ENCODE measurements around the gene ATP1B4.

Gene ATP1B4

GRCh38 chrX:120318411-120318810 is 43.5 kb upstream of the ATP1B4 start:
- Histone ChIP-seq H3K4me2 (ENCODE audit: low read depth, low read length, poor library complexity, severe bottlenecking) (no peak overlapping the region), H4K20me1 (ENCODE audit: low read depth, low read length) (no peaks in the 10 kb centered on the region), H3K27ac (ENCODE audit: low read depth, low read length) (no peak overlapping the region), H3F3A (ENCODE audit: insufficient read depth) (no peaks in the 10 kb centered on the region), H3K4me3 (ENCODE audit: insufficient read depth, low read length, poor library complexity, severe bottlenecking) (no peak overlapping the region), H3K9ac (ENCODE audit: low read length) (no peak overlapping the region), H2AFZ (ENCODE audit: low read depth, low read length, severe bottlenecking) (no peak overlapping the region), H3K9me3 (ENCODE audit: insufficient read depth, low read length) (no peaks in the 10 kb centered on the region), H3K27me3 (ENCODE audit: low read length) (no peaks in the 10 kb centered on the region), H3K36me3 (ENCODE audit: low read length) (no peaks in the 10 kb centered on the region), H3K79me2 (ENCODE audit: insufficient read depth, low read length) (no peaks in the 10 kb centered on the region), H3K9me2 (replicated peaks; ENCODE audit: insufficient read depth, low read length) (no peaks in the 10 kb centered on the region)
- TF ChIP-seq CTCF (IDR thresholded peaks at IDR 0.05; ENCODE audit: insufficient read depth, low read length, poor library complexity, severe bottlenecking) (no peak), EZH2phosphoT487 (conservative IDR thresholded peaks at IDR 0.05; ENCODE audit: low read length) (no peak)

DNA sequence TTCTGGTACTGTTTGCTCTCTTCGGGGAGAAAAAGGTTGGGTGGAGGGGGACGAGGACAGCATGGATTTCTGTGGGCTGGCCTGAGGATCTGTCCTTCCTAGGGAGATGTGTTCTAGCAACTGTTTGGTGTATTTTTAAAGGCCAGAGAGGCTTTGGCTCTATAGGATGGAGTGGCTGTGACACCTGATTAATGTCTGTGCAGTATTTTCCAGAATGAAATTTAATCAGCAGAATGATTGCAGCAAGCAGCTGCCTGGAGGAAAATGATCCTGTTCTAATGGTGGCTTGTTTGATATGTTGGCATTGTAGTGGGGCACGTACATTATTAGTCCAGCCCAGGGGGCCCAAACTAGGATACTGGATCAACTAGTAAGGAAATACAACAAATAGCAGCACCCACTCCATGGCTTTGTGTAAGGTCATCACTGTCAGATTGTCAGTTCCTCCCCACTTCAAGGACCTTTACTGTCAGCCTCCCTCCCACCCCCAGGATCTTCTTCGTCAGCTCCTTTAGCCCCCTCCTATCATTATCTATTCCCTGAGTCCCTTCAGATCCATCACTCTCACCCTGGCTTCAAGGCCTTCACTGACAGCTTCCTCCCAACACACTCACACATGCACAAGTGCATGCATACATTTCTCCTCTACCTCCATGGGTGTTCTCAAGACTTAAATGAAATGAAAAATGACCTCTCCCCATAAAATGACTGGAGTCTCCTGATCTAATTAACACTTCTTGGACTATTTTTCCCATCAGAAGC is 40.2 kb upstream of the ATP1B4 start:
- no peaks in the 10 kb centered on the region for H3K9me2 ChIP-seq (replicated peaks; ENCODE audit: insufficient read depth, low read length)

DNA sequence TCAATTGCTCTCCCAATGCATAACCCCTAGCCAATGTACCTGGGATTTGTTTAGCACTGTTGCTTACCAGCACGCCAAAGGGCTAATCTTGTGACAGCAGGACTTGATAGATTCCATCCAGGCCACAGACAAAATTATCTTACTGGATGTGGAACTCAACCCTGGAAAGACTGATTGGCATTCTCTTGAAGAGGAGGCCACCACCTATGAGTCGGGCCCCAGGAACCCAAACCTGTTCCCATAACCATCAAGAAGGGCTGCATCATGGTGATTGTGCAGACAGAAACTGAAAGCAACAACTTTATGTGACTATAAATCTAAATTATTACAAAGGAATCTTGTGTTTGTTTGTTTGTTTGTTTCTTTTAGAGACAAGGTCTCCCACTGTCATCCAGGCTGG is 30.8 kb upstream of the ATP1B4 start:
- Histone ChIP-seq H3F3A (ENCODE audit: insufficient read depth) (no peaks in the 10 kb centered on the region), H3K4me3 (ENCODE audit: insufficient read depth, low read length, poor library complexity, severe bottlenecking) (no peak overlapping the region), H3K79me2 (ENCODE audit: insufficient read depth, low read length) (no peaks in the 10 kb centered on the region), H3K27ac (ENCODE audit: low read depth, low read length) (no peak overlapping the region), H3K36me3 (ENCODE audit: low read length) (no peaks in the 10 kb centered on the region), H3K9ac (ENCODE audit: low read length) (no peak overlapping the region), H3K4me2 (ENCODE audit: low read depth, low read length, poor library complexity, severe bottlenecking) (no peak overlapping the region), H2AFZ (ENCODE audit: low read depth, low read length, severe bottlenecking) (no peak overlapping the region), H3K9me3 (ENCODE audit: insufficient read depth, low read length) (no peaks in the 10 kb centered on the region), H3K9me2 (replicated peaks; ENCODE audit: insufficient read depth, low read length) (no peaks in the 10 kb centered on the region), H4K20me1 (ENCODE audit: low read depth, low read length) (no peaks in the 10 kb centered on the region), H3K27me3 (ENCODE audit: low read length) (no peaks in the 10 kb centered on the region)
- TF ChIP-seq EZH2phosphoT487 (conservative IDR thresholded peaks at IDR 0.05; ENCODE audit: low read length) (no peak), CTCF (IDR thresholded peaks at IDR 0.05; ENCODE audit: insufficient read depth, low read length, poor library complexity, severe bottlenecking) (no peak)

More for the DNA sequence above, 40.2 kb upstream of the ATP1B4 start:
- Histone ChIP-seq H4K20me1 (ENCODE audit: low read depth, low read length) (no peaks in the 10 kb centered on the region), H3K79me2 (ENCODE audit: insufficient read depth, low read length) (no peaks in the 10 kb centered on the region), H3K9me3 (ENCODE audit: insufficient read depth, low read length) (no peaks in the 10 kb centered on the region), H3K9ac (ENCODE audit: low read length) (no peak overlapping the region), H2AFZ (ENCODE audit: low read depth, low read length, severe bottlenecking) (no peak overlapping the region), H3K36me3 (ENCODE audit: low read length) (no peaks in the 10 kb centered on the region), H3K4me3 (ENCODE audit: insufficient read depth, low read length, poor library complexity, severe bottlenecking) (no peak overlapping the region), H3F3A (ENCODE audit: insufficient read depth) (no peaks in the 10 kb centered on the region), H3K4me2 (ENCODE audit: low read depth, low read length, poor library complexity, severe bottlenecking) (no peak overlapping the region), H3K27me3 (ENCODE audit: low read length) (no peaks in the 10 kb centered on the region), H3K27ac (ENCODE audit: low read depth, low read length) (no peak overlapping the region)
- no peak for TF ChIP-seq CTCF (IDR thresholded peaks at IDR 0.05; ENCODE audit: insufficient read depth, low read length, poor library complexity, severe bottlenecking)
- TF ChIP-seq EZH2phosphoT487 (conservative IDR thresholded peaks at IDR 0.05; ENCODE audit: low read length): no peak

All from SU-DHL-6 (cell line).